HCT116 (cell line): ENCODE results near the gene PARP9.

ENCODE experiments used
- EZH2phosphoT487 ChIP-seq: fragments of 200-600 bp; IDR thresholded peaks from 2 replicates; pipeline ENCODE4 v1.6.1; 2018; ENCODE audit warnings: antibody characterized with exemption, borderline replicate concordance
- TF ChIP-seq, protein P1 (sequence below): IDR thresholded peaks from 2 replicates; pipeline ENCODE4 v1.6.1; 2012
- TF ChIP-seq, protein P2 (sequence below), 3 experiments: fragments of 200-600 bp in 1 of 3; sonication (generic) in 1 of 3; IDR thresholded peaks in 2 of 3; conservative IDR thresholded peaks in 1 of 3; 2 replicates each; pipeline ENCODE4 v1.5.1; 2012 to 2017; ENCODE audit warnings: low read depth in 2 of 3, low read length in 2 of 3, antibody characterized with exemption in 1 of 3, borderline replicate concordance in 1 of 3, control low read depth in 1 of 3, mild to moderate bottlenecking in 1 of 3, mixed read lengths in 1 of 3, mixed run types in 1 of 3, moderate library complexity in 1 of 3; ENCODE audit not compliant: insufficient read depth in 1 of 3

DNA sequence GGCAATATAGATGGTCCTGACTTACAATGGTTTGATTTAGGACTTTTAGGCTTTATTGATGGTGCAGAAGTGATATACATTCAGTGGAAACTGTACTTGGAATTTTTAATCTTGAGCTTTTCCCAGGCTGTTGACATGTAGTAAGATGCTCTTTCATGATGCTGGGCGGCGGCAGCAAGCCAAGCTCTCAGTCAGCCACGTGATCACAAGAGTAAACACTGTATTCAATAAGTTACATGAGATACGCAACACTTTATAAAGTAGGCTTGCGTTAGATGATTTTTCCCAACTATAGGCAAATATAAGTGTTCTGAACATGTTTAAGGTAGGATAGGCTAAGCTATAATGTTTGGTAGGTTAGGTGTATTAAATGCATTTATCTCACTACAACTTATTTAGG, 17.9 kb downstream of the PARP9 start:
- TF ChIP-seq, protein P1, sequence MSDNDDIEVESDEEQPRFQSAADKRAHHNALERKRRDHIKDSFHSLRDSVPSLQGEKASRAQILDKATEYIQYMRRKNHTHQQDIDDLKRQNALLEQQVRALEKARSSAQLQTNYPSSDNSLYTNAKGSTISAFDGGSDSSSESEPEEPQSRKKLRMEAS: no peak
- TF ChIP-seq, protein P2, sequence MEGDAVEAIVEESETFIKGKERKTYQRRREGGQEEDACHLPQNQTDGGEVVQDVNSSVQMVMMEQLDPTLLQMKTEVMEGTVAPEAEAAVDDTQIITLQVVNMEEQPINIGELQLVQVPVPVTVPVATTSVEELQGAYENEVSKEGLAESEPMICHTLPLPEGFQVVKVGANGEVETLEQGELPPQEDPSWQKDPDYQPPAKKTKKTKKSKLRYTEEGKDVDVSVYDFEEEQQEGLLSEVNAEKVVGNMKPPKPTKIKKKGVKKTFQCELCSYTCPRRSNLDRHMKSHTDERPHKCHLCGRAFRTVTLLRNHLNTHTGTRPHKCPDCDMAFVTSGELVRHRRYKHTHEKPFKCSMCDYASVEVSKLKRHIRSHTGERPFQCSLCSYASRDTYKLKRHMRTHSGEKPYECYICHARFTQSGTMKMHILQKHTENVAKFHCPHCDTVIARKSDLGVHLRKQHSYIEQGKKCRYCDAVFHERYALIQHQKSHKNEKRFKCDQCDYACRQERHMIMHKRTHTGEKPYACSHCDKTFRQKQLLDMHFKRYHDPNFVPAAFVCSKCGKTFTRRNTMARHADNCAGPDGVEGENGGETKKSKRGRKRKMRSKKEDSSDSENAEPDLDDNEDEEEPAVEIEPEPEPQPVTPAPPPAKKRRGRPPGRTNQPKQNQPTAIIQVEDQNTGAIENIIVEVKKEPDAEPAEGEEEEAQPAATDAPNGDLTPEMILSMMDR (IDR thresholded peaks at IDR 0.05 in 2 of 3, conservative IDR thresholded peaks at IDR 0.05 in 1 of 3; ENCODE audit: borderline replicate concordance in 1 of 3, insufficient read depth in 1 of 3, low read depth in 2 of 3, low read length in 2 of 3): no peak
- TF ChIP-seq EZH2phosphoT487: no peak
